ENCODE data around the gene SLC6A7.

GRCh38 chr5:150175536-150175935 lies 14.3 kb upstream of the SLC6A7 start:
- TF ChIP-seq CTCF (conservative IDR thresholded peaks at IDR 0.05; ENCODE audit: low read depth, low read length) (peak; percentile 66), EZH2 (IDR thresholded peaks at IDR 0.05; ENCODE audit: borderline replicate concordance, low read depth, low read length, poor library complexity, severe bottlenecking) (no peak)
